Fibroblast of lung (primary cell): Measurements from ENCODE around the gene ALPK3. TPM values are rescaled to one million over a fixed set of nuclear protein-coding genes. Genes with fewer than 3 reads are reported as not detected.
A peak's percentile ranks its signal among the peaks of the same experiment; 100 is the strongest.

Experiments
- DNase-seq, 2 donors: peaks; one replicate each; pipeline versions ENCODE4 v3.0.0 to v3.0.0-alpha.2; 2010; ENCODE audit warnings: low read depth in 2 of 2
- H2AFZ ChIP-seq: 2 replicates; pipeline ENCODE4 v1.5.1; 2012; ENCODE audit warnings: low read length, control low read depth, inconsistent platforms
- H3K27ac ChIP-seq: 2 replicates; pipeline ENCODE4 v1.5.1; 2011; ENCODE audit warnings: low read length, control low read depth; ENCODE audit not compliant: insufficient read depth
- H3K27me3 ChIP-seq: 2 replicates; pipeline ENCODE4 v1.5.1; 2011; ENCODE audit warnings: mild to moderate bottlenecking, low read length; ENCODE audit not compliant: control insufficient read depth, insufficient read depth
- H3K36me3 ChIP-seq: 2 replicates; pipeline ENCODE4 v1.5.1; 2011; ENCODE audit warnings: low read length; ENCODE audit not compliant: control insufficient read depth, insufficient read depth
- H3K4me1 ChIP-seq: 2 replicates; pipeline ENCODE4 v1.5.1; 2011; ENCODE audit warnings: low read length; ENCODE audit not compliant: control insufficient read depth, insufficient read depth; ENCODE audit errors: extremely low read depth
- H3K4me2 ChIP-seq: 2 replicates; pipeline ENCODE4 v1.5.1; 2011; ENCODE audit warnings: low read length, control low read depth; ENCODE audit not compliant: insufficient read depth; ENCODE audit errors: extremely low read depth
- H3K4me3 ChIP-seq, 4 experiments: fragments of 200-600 bp in 1 of 4; sonication (generic) in 1 of 4; replicated peaks in 1 of 4; 2 replicates each; pipeline ENCODE4 v1.5.1; 2011 to 2016; ENCODE audit warnings: low read length in 4 of 4, low read depth in 3 of 4, mild to moderate bottlenecking in 3 of 4, control low read depth in 2 of 4, inconsistent platforms in 1 of 4, mixed read lengths in 1 of 4; ENCODE audit not compliant: insufficient read depth in 1 of 4; ENCODE audit errors: control extremely low read depth in 1 of 4
- H3K79me2 ChIP-seq: 2 replicates; pipeline ENCODE4 v1.5.1; 2012; ENCODE audit warnings: mild to moderate bottlenecking, low read length, inconsistent platforms; ENCODE audit not compliant: control insufficient read depth, insufficient read depth
- H3K9ac ChIP-seq: 2 replicates; pipeline ENCODE4 v1.5.1; 2011; ENCODE audit warnings: mild to moderate bottlenecking, low read length, control low read depth; ENCODE audit not compliant: insufficient read depth
- H3K9me3 ChIP-seq: 2 replicates; pipeline ENCODE4 v1.5.1; 2012; ENCODE audit warnings: low read depth, low read length; ENCODE audit not compliant: control insufficient read depth, insufficient read depth
- H4K20me1 ChIP-seq: 2 replicates; pipeline ENCODE4 v1.5.1; 2011; ENCODE audit warnings: low read length; ENCODE audit not compliant: control insufficient read depth, insufficient read depth; ENCODE audit errors: extremely low read depth
- EZH2 ChIP-seq: IDR thresholded peaks from 2 replicates; pipeline ENCODE4 v1.5.1; 2012; ENCODE audit warnings: low read length, control low read depth, mild to moderate bottlenecking; ENCODE audit errors: missing control alignments
- polyA plus RNA-seq, 2 donors: library from polyadenylated mRNA; depleted of rRNA in 1 of 2; stranded (reverse) in 1 of 2; unstranded in 1 of 2; fragments of >200 nt; gene quantifications; 2 replicates each; pipeline ENCODE4 v1.2.1, GENCODE V29; 2011 to 2012; ENCODE audit warnings: missing spikeins in 1 of 2
- total RNA-seq: library from RNA; depleted of rRNA; stranded (reverse); fragments of >200 nt; gene quantifications from 2 replicates; pipeline ENCODE4 v1.2.1, GENCODE V29; 2014
- TF ChIP-seq, protein P1 (sequence below), 2 donors: IDR thresholded peaks in 1 of 2; conservative IDR thresholded peaks in 1 of 2; 1 replicate in 1 of 2; 2 replicates in 1 of 2; pipeline ENCODE4 v1.5.1; 2011 to 2012; ENCODE audit warnings: low read length in 2 of 2, control low read depth in 1 of 2, inconsistent platforms in 1 of 2, low read depth in 1 of 2, mild to moderate bottlenecking in 1 of 2

ALPK3 gene
- total and polyA plus RNA-seq, 2 donors (not counting 1 experiment from before 2014, with no cell fraction given), result 0.03 to 0.50 TPM

DNA sequence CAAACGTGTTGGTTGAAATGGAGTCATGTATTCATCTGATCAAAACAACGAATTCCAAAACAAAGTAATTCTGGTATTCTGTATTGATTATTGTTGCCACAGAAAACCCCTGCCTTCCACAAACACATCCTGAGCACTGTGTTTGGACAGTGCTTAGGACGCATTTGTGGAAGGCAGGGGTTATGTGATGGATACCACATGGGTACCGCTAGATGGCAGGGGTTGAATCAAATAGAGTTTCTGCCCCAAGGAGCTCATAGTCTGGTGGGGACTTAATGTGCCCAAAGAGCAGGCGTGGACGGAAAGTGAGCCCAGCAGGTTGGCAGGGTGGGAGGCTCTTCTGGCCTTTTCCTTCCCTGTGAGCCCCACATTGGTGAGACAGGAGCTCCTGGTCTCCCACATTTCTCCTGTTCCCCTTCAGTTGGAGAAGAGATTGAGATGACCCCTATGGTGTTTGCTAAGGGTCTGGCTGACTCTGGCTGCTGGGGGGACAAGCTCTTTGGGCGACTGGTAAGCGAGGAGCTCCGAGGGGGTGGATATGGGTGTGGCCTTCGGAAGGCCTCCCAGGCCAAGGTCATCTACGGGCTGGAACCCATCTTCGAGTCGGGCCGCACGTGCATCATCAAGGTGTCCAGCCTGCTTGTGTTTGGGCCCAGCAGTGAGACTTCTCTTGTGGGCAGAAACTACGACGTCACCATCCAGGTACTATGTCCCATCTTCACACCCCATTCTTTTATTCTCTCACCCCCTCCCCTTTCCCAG is 45.2 kb downstream of the ALPK3 start:
- H2AFZ ChIP-seq, result no peak overlapping the region
- H3K9ac ChIP-seq, result no peak overlapping the region
- no peaks in the 10 kb centered on the region for H3K36me3 ChIP-seq
- H4K20me1 ChIP-seq, result no peaks in the 10 kb centered on the region
- H3K27me3 ChIP-seq, result peaks cover 3% of the 10 kb centered on the region
- no peak overlapping the region for H3K4me3 ChIP-seq
- no peak overlapping the region for H3K4me2 ChIP-seq
- no peaks in the 10 kb centered on the region for H3K9me3 ChIP-seq
- no peak for TF ChIP-seq EZH2
- TF ChIP-seq, protein P1, sequence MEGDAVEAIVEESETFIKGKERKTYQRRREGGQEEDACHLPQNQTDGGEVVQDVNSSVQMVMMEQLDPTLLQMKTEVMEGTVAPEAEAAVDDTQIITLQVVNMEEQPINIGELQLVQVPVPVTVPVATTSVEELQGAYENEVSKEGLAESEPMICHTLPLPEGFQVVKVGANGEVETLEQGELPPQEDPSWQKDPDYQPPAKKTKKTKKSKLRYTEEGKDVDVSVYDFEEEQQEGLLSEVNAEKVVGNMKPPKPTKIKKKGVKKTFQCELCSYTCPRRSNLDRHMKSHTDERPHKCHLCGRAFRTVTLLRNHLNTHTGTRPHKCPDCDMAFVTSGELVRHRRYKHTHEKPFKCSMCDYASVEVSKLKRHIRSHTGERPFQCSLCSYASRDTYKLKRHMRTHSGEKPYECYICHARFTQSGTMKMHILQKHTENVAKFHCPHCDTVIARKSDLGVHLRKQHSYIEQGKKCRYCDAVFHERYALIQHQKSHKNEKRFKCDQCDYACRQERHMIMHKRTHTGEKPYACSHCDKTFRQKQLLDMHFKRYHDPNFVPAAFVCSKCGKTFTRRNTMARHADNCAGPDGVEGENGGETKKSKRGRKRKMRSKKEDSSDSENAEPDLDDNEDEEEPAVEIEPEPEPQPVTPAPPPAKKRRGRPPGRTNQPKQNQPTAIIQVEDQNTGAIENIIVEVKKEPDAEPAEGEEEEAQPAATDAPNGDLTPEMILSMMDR (conservative IDR thresholded peaks at IDR 0.05 in 1 of 2, IDR thresholded peaks at IDR 0.05 in 1 of 2; ENCODE audit: low read depth in 1 of 2, low read length in 2 of 2), result peak in 1 of 2 donors; percentile 17
- DNase-seq, result no peak
- H3K79me2 ChIP-seq, result no peaks in the 10 kb centered on the region
- no peaks in the 10 kb centered on the region for H3K4me1 ChIP-seq
- no peak overlapping the region for H3K27ac ChIP-seq

DNA sequence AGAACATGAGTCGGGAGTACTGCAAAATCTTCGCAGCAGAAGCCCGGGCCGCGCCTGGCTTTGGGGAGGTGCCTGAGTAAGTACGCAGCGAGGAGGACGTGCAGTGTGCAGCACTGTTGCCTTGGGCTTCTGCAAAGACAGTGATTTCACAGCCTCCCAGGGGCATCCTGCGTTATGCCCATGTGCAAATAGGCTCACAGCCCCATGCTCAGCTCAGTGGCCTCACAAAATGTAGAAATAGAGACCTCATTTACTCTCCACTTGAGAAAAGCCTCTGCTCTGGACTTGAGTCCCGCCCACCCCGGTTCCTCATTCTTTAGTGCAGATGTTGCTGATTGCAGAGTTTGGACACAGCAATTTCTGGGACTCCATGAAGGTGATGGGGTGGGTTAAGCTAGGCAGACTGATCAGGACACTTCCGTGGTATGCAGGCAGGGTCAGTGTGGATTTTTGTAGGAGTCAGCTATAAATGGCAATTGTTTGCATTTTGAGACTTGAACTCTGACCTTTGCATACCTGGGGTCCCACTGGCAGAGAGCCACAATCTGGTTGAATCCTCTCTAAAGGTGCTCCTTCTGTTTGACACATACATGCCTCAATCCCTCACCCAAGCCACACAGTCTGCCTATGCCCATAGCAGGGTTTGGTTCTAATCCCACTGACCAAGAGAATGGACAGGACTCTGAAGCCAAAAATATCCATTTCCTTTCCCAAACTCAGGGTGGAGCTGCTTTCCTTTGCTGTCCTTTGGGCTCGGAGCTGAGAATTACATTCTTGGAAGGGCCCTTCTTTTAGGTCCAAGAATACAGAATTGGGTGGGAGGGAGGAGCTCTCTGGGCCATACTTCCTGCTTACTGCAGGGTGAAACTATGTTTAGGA is 46.6 kb downstream of the ALPK3 start:
- DNase-seq, result peak; percentile 8 to 24
- Histone ChIP-seq H3K4me3 (no peak overlapping the region), H3K9me3 (no peaks in the 10 kb centered on the region)

DNA sequence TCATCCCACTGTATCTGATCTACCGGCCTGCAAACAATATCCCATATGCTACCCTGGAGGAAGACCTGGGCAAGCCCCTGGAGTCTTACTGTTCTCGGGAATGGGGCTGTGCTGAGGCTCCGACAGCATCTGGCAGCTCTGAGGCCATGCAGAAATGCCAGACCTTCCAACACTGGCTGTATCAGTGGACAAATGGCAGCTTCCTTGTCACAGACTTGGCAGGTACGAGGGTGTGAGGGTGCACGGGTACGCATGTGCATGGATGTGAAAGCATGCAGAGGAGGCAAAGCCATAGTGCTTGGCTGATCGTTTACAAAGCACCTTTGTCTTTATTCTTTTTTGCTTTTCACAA is 47.3 kb downstream of the ALPK3 start:
- H2AFZ ChIP-seq, result no peak overlapping the region
- no peaks in the 10 kb centered on the region for H3K4me1 ChIP-seq
- H3K27ac ChIP-seq, result no peak overlapping the region
- H4K20me1 ChIP-seq, result no peaks in the 10 kb centered on the region
- no peak overlapping the region for H3K9ac ChIP-seq
- no peak overlapping the region for H3K4me2 ChIP-seq
- no peak for DNase-seq
- TF ChIP-seq, protein P1 (conservative IDR thresholded peaks at IDR 0.05 in 1 of 2, IDR thresholded peaks at IDR 0.05 in 1 of 2; ENCODE audit: low read depth in 1 of 2, low read length in 2 of 2), result no peak
- TF ChIP-seq EZH2, result no peak
- H3K79me2 ChIP-seq, result no peaks in the 10 kb centered on the region
- no peaks in the 10 kb centered on the region for H3K36me3 ChIP-seq
- H3K27me3 ChIP-seq, result peaks cover 3% of the 10 kb centered on the region
- no peak overlapping the region for H3K4me3 ChIP-seq
- no peaks in the 10 kb centered on the region for H3K9me3 ChIP-seq

More for the DNA sequence above, 46.6 kb downstream of the ALPK3 start:
- H3K27me3 ChIP-seq, result peaks cover 3% of the 10 kb centered on the region
- no peaks in the 10 kb centered on the region for H4K20me1 ChIP-seq
- no peak overlapping the region for H3K4me2 ChIP-seq
- H3K36me3 ChIP-seq, result no peaks in the 10 kb centered on the region
- H3K27ac ChIP-seq, result no peak overlapping the region
- no peaks in the 10 kb centered on the region for H3K4me1 ChIP-seq
- no peaks in the 10 kb centered on the region for H3K79me2 ChIP-seq
- TF ChIP-seq EZH2, result no peak
- TF ChIP-seq, protein P1 (conservative IDR thresholded peaks at IDR 0.05 in 1 of 2, IDR thresholded peaks at IDR 0.05 in 1 of 2; ENCODE audit: low read depth in 1 of 2, low read length in 2 of 2), result peak; percentile 26 to 40
- H3K9ac ChIP-seq, result no peak overlapping the region
- H2AFZ ChIP-seq, result no peak overlapping the region
